ENCODE data around the gene TDRD3. TPM values are rescaled to one million over a fixed set of nuclear protein-coding genes. Genes with fewer than 3 reads are reported as not detected.
A peak's percentile ranks its signal among the peaks of the same experiment; 100 is the strongest.

TDRD3 gene
- total and polyA plus RNA-seq, 4 donors: 23.7 to 61.0 (median 36.0) TPM

- Histone ChIP-seq H3K36me3 (ENCODE audit: control insufficient read depth, insufficient read depth, low read length) (no peaks in the 10 kb centered on the region), H3K4me3 (ENCODE audit: low read depth, low read length) (no peak overlapping the region), H3K27ac (ENCODE audit: low read depth, low read length) (no peak overlapping the region), H3K9me3 (ENCODE audit: control insufficient read depth, insufficient read depth, low read length) (no peaks in the 10 kb centered on the region), H3K27me3 (ENCODE audit: control insufficient read depth, insufficient read depth, low read length) (no peaks in the 10 kb centered on the region), H3K4me1 (ENCODE audit: control insufficient read depth, insufficient read depth, low read length) (peaks cover 10% of the 10 kb centered on the region)
- DNase-seq (ENCODE audit: low read depth in 4 of 6, low spot score in 6 of 6): no peak
- 60% methylated on average over 6 of the region's 9 CpGs for WGBS (ENCODE audit: insufficient coverage)
These were observed 186.3 kb downstream of the TDRD3 start for GRCh38 chr13:60583196-60583888.

- H3K36me3 ChIP-seq (ENCODE audit: control insufficient read depth, insufficient read depth, low read length): no peaks in the 10 kb centered on the region
- H3K27ac ChIP-seq (ENCODE audit: low read depth, low read length): no peak overlapping the region
- DNase-seq (ENCODE audit: low read depth in 4 of 6, low spot score in 6 of 6): peak in 2 of 6 donors; percentile 26 to 35
- WGBS (ENCODE audit: insufficient coverage): 73% methylated on average over 7 of the region's 15 CpGs
- H3K4me1 ChIP-seq (ENCODE audit: control insufficient read depth, insufficient read depth, low read length): peaks cover 10% of the 10 kb centered on the region
- H3K9me3 ChIP-seq (ENCODE audit: control insufficient read depth, insufficient read depth, low read length): no peaks in the 10 kb centered on the region
- no peak overlapping the region for H3K4me3 ChIP-seq (ENCODE audit: low read depth, low read length)
- H3K27me3 ChIP-seq (ENCODE audit: control insufficient read depth, insufficient read depth, low read length): no peaks in the 10 kb centered on the region
These were observed 187.1 kb downstream of the TDRD3 start for GRCh38 chr13:60583911-60584753.

- Histone ChIP-seq H3K9me3 (ENCODE audit: control insufficient read depth, insufficient read depth, low read length) (no peaks in the 10 kb centered on the region), H3K27ac (ENCODE audit: low read depth, low read length) (no peak overlapping the region), H3K27me3 (ENCODE audit: control insufficient read depth, insufficient read depth, low read length) (no peaks in the 10 kb centered on the region), H3K4me1 (ENCODE audit: control insufficient read depth, insufficient read depth, low read length) (peaks cover 10% of the 10 kb centered on the region), H3K4me3 (ENCODE audit: low read depth, low read length) (no peak overlapping the region), H3K36me3 (ENCODE audit: control insufficient read depth, insufficient read depth, low read length) (no peaks in the 10 kb centered on the region)
- 51% methylated on average over 11 of the region's 11 CpGs for WGBS (ENCODE audit: insufficient coverage)
- peak in 2 of 6 donors; percentile 45 to 46 for DNase-seq (ENCODE audit: low read depth in 4 of 6, low spot score in 6 of 6)
These were observed 188.0 kb downstream of the TDRD3 start for GRCh38 chr13:60584976-60585375.

GRCh38 chr13:60590800-60591747 is 194.1 kb downstream of the TDRD3 start:
- Histone ChIP-seq H3K4me3 (ENCODE audit: low read depth, low read length) (no peak overlapping the region), H3K9me3 (ENCODE audit: control insufficient read depth, insufficient read depth, low read length) (no peaks in the 10 kb centered on the region), H3K27me3 (ENCODE audit: control insufficient read depth, insufficient read depth, low read length) (no peaks in the 10 kb centered on the region), H3K4me1 (ENCODE audit: control insufficient read depth, insufficient read depth, low read length) (no peaks in the 10 kb centered on the region), H3K36me3 (ENCODE audit: control insufficient read depth, insufficient read depth, low read length) (no peaks in the 10 kb centered on the region), H3K27ac (ENCODE audit: low read depth, low read length) (no peak overlapping the region)
- peak in 4 of 6 donors; percentile 17 to 85 (median 44) for DNase-seq (ENCODE audit: low read depth in 4 of 6, low spot score in 6 of 6)
- 27% methylated on average over 11 of the region's 18 CpGs for WGBS (ENCODE audit: insufficient coverage)

GRCh38 chr13:60603049-60603448 is 206.0 kb downstream of the TDRD3 start:
- Histone ChIP-seq H3K27ac (ENCODE audit: low read depth, low read length) (no peak overlapping the region), H3K4me3 (ENCODE audit: low read depth, low read length) (no peak overlapping the region), H3K27me3 (ENCODE audit: control insufficient read depth, insufficient read depth, low read length) (no peaks in the 10 kb centered on the region), H3K4me1 (ENCODE audit: control insufficient read depth, insufficient read depth, low read length) (no peaks in the 10 kb centered on the region), H3K36me3 (ENCODE audit: control insufficient read depth, insufficient read depth, low read length) (no peaks in the 10 kb centered on the region), H3K9me3 (ENCODE audit: control insufficient read depth, insufficient read depth, low read length) (no peaks in the 10 kb centered on the region)
- 33% methylated on average over 1 of the region's 2 CpGs for WGBS (ENCODE audit: insufficient coverage)
- DNase-seq (ENCODE audit: low read depth in 4 of 6, low spot score in 6 of 6): no peak

- no peaks in the 10 kb centered on the region for H3K9me3 ChIP-seq (ENCODE audit: control insufficient read depth, insufficient read depth, low read length)
- no peaks in the 10 kb centered on the region for H3K36me3 ChIP-seq (ENCODE audit: control insufficient read depth, insufficient read depth, low read length)
- WGBS (ENCODE audit: insufficient coverage): no CpG with 5 or more reads among the region's 6 CpGs
- DNase-seq (ENCODE audit: low read depth in 4 of 6, low spot score in 6 of 6): no peak
- H3K4me3 ChIP-seq (ENCODE audit: low read depth, low read length): no peak overlapping the region
- no peak overlapping the region for H3K27ac ChIP-seq (ENCODE audit: low read depth, low read length)
- no peaks in the 10 kb centered on the region for H3K4me1 ChIP-seq (ENCODE audit: control insufficient read depth, insufficient read depth, low read length)
- no peaks in the 10 kb centered on the region for H3K27me3 ChIP-seq (ENCODE audit: control insufficient read depth, insufficient read depth, low read length)
These were observed 207.0 kb downstream of the TDRD3 start for GRCh38 chr13:60604058-60604457.

GRCh38 chr13:60608954-60609353 is 211.9 kb downstream of the TDRD3 start:
- no peaks in the 10 kb centered on the region for H3K27me3 ChIP-seq (ENCODE audit: control insufficient read depth, insufficient read depth, low read length)
- no peak overlapping the region for H3K4me3 ChIP-seq (ENCODE audit: low read depth, low read length)
- 90% methylated on average over 1 of the region's 4 CpGs for WGBS (ENCODE audit: insufficient coverage)
- no peaks in the 10 kb centered on the region for H3K4me1 ChIP-seq (ENCODE audit: control insufficient read depth, insufficient read depth, low read length)
- H3K27ac ChIP-seq (ENCODE audit: low read depth, low read length): no peak overlapping the region
- DNase-seq (ENCODE audit: low read depth in 4 of 6, low spot score in 6 of 6): no peak
- H3K36me3 ChIP-seq (ENCODE audit: control insufficient read depth, insufficient read depth, low read length): no peaks in the 10 kb centered on the region
- H3K9me3 ChIP-seq (ENCODE audit: control insufficient read depth, insufficient read depth, low read length): no peaks in the 10 kb centered on the region

GRCh38 chr13:60611523-60611922 is 214.5 kb downstream of the TDRD3 start:
- no peaks in the 10 kb centered on the region for H3K9me3 ChIP-seq (ENCODE audit: control insufficient read depth, insufficient read depth, low read length)
- 88% methylated on average over 1 of the region's 2 CpGs for whole genome bisulfite sequencing (ENCODE audit: insufficient coverage)
- no peak overlapping the region for H3K27ac ChIP-seq (ENCODE audit: low read depth, low read length)

GRCh38 chr13:60612593-60612992 is 215.6 kb downstream of the TDRD3 start:
- no peaks in the 10 kb centered on the region for H3K27me3 ChIP-seq (ENCODE audit: control insufficient read depth, insufficient read depth, low read length)
- H3K9me3 ChIP-seq (ENCODE audit: control insufficient read depth, insufficient read depth, low read length): no peaks in the 10 kb centered on the region
- H3K36me3 ChIP-seq (ENCODE audit: control insufficient read depth, insufficient read depth, low read length): no peaks in the 10 kb centered on the region
- no peak overlapping the region for H3K27ac ChIP-seq (ENCODE audit: low read depth, low read length)
- H3K4me3 ChIP-seq (ENCODE audit: low read depth, low read length): no peak overlapping the region
- no peaks in the 10 kb centered on the region for H3K4me1 ChIP-seq (ENCODE audit: control insufficient read depth, insufficient read depth, low read length)
- WGBS (ENCODE audit: insufficient coverage): 100% methylated on average over 1 of the region's 3 CpGs
- DNase-seq (ENCODE audit: low read depth in 4 of 6, low spot score in 6 of 6): no peak

More at GRCh38 chr13:60611523-60611922, 214.5 kb downstream of the TDRD3 start:
- no peaks in the 10 kb centered on the region for H3K36me3 ChIP-seq (ENCODE audit: control insufficient read depth, insufficient read depth, low read length)
- no peak overlapping the region for H3K4me3 ChIP-seq (ENCODE audit: low read depth, low read length)
- H3K27me3 ChIP-seq (ENCODE audit: control insufficient read depth, insufficient read depth, low read length): no peaks in the 10 kb centered on the region
- DNase-seq (ENCODE audit: low read depth in 4 of 6, low spot score in 6 of 6): no peak
- H3K4me1 ChIP-seq (ENCODE audit: control insufficient read depth, insufficient read depth, low read length): no peaks in the 10 kb centered on the region
